NCI-H460 (cell line): Measurements from ENCODE around the gene STX8. TPM values are rescaled to one million over a fixed set of nuclear protein-coding genes. Genes with fewer than 3 reads are reported as not detected.
A peak's percentile ranks its signal among the peaks of the same experiment; 100 is the strongest.

Source experiments
- DNase-seq: peaks from one replicate; pipeline ENCODE4 v3.0.0-alpha.2; 2016; ENCODE audit warnings: low read depth; ENCODE audit errors: extremely low read depth
- total RNA-seq: library from RNA; depleted of rRNA; stranded (reverse); fragments of >200 nt; shearing (Covaris generic); gene quantifications from 2 replicates; pipeline ENCODE4 v1.2.3, GENCODE V29; 2014

The STX8 gene
- total RNA-seq, 1 experiment from 2014 or later: 108 TPM

DNA sequence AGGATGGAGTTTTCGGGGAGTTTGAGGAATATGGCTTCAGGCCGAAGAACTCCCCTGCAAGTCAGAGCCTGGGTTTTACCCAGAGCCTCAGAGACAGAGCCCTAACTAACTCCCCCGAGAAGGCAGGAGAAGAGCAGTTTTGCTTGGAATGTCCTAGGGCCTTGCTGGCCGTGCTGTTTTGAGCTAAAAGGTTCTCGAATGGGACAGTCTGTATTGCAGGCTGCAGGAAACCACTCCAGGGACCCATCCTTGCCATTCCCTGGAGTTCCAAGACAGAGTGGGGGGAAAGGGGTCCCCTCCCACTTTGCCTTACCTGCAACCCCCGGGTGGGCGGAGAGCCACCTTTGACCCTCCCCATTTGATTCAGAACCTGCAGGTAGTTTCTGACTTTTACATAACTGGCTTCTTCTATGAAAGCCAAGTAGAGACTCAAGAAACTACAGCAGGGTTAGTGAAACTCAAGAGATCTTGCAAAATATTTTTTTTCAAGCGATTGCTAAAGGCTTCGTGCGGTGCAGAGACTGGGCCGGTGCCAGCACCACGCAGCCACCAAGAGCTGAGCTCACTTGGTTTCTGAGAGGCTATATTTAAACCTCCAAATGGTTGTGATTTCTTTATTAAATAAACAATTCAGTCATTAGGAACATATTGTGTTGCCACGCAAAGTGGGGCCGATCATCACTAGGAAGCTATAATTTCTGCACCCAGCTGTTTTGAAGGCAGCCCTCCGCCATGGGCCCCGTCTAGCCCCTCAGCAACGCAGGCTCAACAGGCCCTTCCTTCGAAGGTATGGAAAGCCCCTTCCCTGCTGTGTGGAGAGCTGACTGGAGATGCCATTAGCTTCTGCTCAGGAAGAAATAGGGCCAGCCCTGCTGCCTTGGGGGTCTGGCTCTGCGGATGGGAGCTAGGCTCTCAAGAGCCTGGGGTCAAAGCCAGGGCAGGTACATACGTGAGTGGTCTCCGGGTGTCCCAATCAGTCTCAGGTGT, 331.3 kb downstream of the STX8 start:
- no peak for DNase-seq

DNA sequence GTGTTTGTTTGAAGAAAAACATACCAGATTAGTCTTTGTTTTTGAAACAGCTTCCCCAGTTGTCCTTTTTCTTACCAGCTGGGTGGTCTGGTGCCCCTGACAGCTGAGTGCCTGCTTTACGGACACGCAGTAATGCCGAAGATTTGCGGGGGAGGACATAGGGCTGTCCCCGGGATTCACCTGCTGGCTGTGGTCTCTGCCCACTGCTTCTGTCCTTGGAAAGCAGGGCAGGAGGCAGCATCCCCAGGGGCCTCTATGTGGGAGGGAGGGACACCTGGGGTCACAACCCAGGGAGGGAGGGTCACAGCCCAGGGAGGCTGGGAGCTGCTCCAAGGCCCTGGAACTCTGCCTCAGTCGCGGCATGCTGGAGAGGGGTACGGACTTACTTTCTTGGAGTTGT, 332.6 kb downstream of the STX8 start:
- no peak for DNase-seq

DNA sequence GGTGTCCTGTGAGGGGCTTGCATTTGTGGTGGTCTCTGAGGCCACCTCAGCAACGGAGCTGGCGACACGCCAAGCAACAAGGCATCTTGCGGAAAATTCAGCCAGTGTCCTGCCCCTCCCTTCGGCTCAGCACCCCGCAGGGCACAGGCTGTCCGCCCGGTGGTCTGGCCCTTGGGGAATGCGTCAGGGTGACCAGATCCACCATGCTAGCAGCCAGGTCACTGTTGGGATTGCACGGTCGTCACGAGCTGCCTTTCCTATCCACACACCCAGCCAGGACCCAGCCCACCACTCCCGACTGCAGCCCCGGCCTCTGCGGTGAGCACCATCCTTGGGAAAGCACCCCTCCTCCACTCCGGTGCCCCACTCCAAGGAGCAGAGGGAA, 333.1 kb downstream of the STX8 start:
- no peak for DNase-seq

DNA sequence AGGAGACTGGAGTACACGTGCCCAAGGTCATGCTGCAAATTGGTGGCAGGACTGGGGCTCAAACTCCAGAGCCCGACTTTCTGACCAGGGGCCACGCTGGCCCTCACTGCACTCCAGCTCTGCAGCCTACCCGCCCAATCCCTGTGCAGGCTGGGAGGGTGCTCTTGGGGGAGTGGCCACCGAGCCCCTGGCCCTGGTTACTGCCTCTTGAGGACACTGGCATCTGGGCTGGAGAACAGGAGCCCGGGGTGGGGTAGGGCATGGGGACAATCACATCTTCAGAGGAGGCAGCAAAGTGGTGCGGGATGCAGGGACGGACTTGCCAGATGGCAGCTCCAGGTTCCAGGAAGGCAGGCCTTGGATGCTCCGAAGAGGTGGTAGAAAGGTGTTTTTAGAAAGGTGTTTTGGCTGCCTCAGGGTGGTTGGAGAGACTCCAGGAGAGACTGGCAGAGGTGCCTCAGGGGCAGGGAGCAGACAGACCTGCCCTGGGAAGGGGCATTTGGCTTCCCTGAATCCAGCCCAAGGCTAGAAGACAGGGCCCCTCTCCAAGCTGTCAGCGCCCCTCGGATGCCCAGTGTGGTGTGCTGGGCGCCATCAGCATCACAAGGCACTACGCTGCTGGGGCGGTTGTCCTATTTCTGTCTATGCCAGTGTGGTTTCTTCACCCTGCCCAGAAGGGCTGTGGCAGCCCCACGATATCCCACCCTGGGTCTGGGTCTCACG, 333.7 kb downstream of the STX8 start:
- DNase-seq: no peak

DNA sequence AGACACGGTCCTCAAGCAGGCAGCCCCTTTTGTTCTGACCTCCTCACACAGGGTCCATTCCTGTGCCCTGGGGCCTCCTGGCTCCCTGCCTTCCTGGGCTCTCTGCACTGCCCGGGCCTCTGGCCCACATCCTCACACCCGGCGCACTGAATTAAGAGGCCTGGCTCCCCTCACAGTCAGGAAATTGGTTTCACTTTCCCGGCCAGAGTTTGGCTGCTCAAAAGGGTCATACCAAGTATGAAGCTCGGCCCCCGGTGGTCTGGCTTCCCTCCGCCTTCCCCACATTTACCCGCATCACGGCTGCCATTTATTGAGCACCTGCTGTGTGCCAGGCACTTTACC, 334.3 kb downstream of the STX8 start:
- no peak for DNase-seq

DNA sequence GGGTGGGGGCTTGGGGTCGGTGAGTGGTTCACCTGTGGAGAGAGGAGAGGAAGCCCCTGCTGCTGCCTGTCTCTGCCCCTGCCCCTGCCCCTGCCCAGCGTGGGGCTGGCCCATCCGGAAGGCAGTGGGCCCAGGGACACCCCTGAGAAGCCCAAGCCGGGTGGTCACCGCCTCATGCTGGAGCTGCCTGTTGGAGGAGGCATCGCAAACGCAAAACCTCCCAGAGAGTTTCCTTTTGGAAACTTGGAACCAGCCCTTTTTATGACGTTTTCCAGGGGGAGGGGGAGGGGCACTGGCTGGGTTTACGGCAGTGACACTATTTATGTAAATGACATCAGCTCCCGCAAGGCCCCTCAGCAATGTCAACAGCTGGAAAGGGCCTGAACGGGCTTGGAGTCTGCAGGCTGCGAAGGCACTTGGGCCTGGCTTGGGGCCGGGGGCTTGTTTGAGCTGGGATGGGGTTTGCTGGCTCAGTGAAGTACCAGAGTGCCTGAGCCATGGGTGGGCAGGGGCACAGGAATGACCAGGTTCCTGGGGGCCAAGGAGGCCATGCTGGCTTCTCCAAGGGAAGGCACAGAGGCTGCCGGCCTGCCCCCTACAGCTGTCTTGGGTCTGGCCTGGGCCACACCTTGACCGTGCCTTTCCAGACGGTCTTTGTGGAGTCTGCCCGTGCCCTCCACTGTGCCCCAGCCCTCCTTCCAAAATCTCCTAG, 334.8 kb downstream of the STX8 start:
- DNase-seq: no peak

DNA sequence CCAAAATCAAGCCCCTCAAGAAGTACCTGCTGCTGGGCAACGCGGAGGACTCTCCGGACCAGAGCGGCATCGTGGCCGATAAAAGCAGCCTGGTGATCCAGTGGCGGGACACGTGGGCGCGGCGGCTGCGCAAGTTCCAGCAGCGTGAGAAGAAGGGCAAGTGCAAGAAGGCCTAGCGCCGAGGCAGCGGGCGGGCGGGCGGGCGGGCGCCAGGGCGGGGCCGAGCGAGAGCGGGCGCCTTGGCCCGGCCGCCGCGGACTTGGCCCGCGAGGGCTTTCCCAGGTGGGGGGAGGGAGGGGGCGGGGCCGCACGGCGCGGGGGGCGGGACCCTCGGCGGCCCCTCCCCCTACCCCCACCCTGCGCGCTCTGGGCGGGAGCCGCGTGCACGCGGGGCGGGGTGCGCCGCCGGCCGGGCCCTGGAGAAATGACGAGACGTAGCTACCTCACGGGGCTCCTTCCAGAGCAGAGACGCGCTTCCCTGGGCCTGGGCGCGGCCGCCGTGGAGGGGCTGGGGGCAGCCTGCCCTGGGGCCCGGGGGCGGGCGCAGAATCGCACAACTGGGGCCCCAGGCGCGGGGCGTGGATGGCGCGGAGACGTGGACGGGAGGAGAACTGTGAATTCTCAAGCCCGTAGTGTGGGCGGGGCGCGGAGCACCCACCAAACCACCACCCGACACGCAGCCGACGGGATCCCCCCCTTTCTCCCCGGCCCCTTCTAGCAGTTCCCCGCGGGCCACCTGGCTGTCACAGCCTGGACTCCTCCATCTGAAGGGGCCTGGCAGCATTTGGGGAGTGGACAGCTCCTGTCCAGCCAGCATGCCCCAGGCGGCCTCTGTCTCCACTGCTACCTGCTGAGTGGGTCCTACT, 335.6 kb downstream of the STX8 start:
- DNase-seq: peak; percentile 60

DNA sequence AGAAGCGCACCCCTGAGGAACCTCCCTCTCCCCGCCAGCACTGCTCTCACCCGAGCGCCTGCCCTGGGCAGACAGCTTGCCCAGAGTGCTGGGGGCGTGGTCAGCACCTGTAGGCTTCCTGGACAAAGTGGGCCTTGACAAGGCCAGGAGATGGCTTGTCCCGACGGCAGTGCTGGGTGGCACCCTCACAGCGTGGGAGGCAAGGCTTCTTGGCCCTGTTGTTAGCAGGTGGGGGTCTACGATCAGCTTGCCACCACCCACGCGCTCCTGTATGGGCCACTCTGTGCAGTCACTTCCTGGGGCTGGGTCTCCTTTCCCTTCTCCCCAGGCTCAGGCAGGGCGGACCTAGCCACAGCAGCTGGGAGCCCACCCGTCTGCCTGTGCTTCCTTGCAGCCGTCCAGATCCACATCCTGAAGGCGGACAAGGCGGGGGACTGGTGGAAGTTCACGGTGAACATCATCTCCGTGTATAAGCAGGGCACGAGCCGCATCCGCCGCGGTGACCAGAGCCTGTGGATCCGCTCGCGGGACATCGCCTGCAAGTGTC, 336.3 kb downstream of the STX8 start:
- DNase-seq: no peak

DNA sequence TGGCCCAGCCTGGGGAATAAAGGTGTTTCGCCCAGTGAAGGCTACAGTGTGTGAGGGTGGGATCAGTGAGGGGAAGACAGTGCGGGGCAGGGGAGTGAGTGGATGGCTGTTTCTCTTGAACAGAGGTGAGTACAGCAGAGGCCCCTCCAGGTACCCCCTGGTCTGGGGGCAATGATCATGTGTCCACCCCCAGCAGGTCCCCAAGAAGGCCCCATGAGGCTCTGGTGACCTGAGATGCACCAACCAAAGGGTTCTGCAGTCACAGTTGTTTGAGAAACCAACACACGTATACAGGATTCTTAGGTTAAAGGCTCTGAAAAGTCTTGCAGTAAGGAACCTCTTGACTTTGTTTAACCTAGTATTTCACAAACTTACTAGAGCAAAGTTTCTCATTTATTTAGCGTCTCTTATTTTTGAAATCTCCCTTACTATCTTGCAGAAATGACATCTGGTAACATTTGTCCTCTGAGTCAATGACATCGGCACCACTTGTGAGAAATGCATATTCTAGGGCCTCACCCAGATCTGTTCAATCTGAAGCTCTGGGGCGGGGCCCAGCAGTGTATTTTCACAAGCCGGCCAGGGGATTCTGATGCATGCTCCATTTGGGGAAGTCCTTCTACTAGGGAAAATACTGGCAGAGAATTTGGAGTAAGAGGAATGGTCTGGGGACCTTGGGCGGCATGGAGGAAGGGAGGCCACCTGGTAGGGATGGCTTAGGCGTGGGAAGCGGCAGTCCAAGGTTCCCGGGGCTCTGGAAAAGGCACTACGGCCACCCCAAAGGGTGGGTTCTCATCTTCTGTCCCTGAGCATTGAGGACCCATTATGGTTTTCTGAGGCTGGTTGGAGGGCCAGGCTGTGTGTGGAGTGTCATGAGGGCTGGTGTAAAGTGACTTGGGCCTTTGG, 337.0 kb downstream of the STX8 start:
- DNase-seq: no peak

DNA sequence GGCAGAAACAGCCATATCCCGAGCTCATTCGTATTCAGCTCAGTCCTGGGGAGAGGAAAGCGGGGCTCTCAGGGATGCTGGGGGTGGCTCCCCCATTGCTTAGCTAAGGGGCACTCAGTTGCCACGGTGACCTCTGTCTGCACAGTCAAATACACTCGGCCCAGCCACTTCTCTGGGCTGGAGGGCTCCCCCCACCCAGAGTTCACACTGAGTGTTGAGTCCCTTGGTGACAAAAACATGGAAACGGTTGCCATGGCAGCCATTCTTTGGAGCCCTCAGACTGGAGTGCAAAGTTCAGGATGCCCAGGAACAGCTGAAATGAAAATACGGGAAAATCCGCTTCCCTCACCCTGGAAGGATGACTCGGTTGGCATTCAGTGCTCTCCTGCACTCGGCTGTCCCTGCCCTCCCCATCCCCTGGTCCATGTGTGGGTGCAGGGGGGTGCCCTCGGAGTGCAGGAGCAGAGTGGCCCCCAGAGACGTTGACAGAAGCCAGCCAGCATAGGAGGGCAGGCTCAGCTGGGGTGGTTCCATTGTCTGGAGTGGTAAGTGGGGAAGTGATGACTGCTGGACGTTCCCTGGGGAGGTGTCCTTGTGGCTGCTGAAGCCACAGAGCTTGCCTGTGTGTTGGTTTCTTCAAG, 337.8 kb downstream of the STX8 start:
- DNase-seq: no peak

DNA sequence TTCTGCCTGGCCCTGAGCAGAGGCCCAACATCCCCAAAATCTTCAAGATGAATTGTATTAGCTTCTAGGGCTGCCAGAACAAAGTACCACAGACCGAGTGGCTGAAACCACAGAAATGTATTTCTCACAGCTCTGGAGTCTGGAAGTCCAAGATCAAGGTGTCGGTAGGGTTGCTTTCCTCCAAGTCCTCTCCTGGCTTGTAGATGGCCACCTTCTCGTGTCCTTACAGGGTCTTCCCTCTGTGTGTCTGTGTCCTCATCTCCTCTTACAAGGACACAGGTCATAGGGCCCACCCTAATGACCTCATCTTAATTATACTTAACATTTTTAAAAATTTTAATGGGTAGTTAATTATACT, 338.6 kb downstream of the STX8 start:
- no peak for DNase-seq

DNA sequence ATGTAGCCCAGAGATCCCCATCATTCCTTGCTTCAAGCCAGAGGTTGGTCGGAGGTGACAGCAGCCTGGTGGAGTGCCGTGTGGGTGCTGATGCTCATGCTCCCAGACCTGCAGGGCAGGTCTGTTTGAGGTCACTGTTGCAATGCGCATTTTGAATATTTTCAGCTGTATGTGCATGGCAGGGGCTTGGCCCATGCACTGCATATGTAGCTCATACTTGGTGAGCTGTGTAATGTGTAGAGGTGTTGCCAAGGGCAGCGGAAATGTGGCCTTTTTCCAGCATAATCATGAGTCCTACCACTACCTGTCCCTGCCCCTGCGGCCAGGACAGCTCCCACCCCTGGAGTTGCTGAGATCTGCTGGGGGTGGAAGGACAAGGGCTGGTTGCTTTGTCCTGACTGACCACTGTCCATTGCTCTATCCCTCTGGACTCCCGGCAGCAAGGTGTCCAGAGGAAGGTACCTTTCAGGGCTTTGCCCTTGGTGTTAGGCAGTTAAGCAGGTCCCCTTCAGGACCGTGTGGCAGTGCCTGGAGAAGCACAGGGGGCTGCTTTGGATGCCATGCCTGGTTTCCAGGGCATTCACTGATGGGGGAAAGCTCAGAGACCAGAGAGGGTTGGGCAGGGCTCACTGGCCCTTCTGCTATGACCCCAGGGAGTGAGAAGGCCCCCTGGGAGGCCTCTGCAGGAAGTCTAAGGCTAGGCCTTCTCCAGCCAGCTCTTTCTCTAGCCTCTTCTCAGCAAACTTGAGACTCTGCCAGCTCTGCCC, 339.2 kb downstream of the STX8 start:
- DNase-seq: no peak

DNA sequence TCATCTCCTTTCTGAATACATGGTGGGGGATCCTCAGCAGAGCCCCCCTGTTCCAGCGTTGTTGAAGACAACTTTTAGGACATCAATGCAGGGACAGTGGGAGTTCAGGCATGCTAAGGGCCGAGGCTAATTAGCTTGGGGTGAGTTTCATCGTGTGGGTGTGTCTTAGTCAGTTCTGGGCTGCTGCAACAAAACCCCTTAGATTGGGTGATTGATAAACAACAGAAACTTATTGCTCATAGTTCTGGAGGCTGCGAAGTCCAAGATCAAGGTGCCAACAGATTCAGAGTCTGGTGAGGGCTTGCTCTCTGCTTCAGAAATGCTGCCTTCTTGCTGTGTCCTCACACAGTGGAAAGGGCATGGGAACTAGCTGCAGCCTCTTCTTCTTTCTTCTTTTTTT, 340.3 kb downstream of the STX8 start:
- no peak for DNase-seq

DNA sequence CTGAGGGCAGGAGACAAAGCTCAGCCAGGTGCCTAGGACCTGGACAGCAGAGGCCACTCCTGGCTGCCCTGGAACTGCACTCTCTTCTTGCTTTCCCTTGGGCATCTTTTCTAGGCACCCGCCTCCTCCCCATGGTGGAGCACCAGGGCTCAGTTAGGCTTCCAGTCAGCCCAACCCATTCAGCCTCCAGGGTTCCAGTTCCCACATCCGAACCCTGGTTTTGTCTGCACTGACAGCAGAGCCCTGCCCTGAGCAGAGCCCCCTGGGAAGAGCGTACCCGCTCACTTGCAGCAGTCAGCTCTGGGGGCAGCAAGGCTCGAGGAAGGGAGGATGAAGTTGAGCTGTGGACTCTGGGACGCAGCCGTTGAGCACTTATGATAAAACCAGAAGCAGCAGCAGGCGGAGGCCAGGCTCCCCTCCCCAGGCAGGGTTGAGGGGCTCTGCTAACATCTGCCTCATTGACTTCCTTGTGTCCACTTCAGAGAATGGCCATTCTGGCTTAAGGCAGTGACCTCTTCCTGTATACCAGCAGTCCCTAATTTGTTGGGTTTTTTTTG, 341.2 kb downstream of the STX8 start:
- no peak for DNase-seq

DNA sequence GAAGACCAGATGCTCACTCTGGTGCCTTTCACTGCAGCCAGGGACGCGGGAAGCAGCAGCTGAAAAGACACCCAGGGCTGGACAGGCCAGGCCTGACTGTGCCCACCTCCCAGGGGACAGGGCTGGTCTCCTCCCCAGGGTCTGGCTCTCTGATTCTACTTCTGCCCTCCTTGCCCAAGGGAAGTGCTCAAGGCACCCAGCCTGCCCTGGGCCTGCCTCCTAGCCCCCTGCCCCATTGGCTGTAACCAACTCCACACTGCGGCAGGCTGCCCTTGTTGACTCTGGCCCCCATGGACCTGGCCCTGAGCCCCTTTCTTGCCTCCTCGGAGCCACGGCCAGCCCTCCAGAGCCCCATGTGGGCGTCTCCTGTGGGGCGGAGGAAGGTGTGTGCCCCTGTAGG, 341.9 kb downstream of the STX8 start:
- DNase-seq: no peak

DNA sequence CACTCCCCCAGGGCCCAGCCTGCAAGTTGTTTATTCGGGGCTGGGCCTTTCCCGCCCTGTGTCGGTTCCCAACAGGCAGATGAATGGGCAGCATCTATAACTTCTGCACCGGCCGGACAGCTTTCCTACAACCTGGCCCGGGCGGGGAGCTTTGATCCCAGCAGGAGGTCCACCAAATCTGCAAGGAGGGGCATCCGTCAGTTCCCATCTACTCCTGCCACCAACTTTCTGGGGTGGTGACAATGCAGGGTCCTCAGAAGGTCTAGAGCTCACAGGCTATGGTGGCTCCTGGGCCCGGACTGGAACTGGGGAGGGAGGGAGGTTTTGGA, 342.4 kb downstream of the STX8 start:
- no peak for DNase-seq

DNA sequence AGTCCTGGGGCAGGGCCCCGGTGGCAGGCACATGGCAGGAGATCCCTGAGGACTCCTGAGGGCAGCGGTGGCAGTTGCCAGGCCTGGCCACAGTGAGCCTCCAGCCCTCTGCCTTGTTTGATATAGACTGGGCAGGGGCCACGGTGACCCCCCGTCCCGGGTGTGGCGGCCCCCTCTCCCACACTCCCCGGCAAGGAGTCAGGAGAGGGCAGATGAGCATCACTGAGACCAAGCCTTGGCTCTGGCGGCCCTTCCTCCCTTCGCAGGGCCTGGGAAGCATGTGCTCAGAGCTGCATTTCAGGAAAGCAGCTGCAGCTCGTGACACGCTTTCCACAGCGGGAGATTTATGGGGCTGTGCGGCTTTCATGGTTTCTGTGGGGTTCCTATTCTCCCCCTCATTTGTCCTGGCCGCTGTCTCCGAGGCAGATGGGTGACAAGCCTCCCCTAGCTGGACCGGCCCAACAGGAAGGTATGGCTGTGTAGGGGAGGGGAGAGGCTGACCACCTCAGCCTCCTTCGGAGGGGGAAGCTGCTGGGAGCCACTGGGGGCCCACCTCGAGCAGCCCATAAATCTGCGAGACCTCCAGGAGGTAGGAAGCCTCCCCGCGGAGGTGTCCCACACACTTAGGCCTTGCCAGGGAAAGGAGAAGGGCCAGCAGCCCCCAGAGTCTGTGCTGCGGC, 342.9 kb downstream of the STX8 start:
- DNase-seq: no peak
